H1 (cell line): ENCODE data around the gene AGT. TPM values are rescaled to one million over a fixed set of nuclear protein-coding genes. Genes with fewer than 3 reads are reported as not detected.

Experiments used
- CTCF ChIA-PET: fragments of 300-600 bp; sonication (Branson Sonifier 250); formaldehyde crosslinking; loops from one replicate; lab custom pipeline; 2021; ENCODE audit not compliant: partially characterized antibody; lab: Charles Lee
- POLR2A ChIA-PET: fragments of 300-600 bp; sonication (Branson Sonifier 250); formaldehyde crosslinking; loops from one replicate; lab custom pipeline; 2021; ENCODE audit warnings: inconsistent platforms; ENCODE audit not compliant: partially characterized antibody; lab: Charles Lee
- DNase-seq, 2 experiments: peaks; one replicate each; pipeline versions ENCODE4 v3.0.0 to v3.0.0-alpha.2; 2010 to 2022; ENCODE audit warnings: low spot score in 2 of 2, low read depth in 1 of 2, mixed read lengths in 1 of 2
- FAIRE-seq: peaks from 2 replicates; lab custom pipeline; 2011; peaks lifted over from hg19 to GRCh38; lab: Jason Lieb, UNC
- H2AFZ ChIP-seq: 2 replicates; pipeline ENCODE4 v1.8.1; 2012; ENCODE audit warnings: low read length, inconsistent platforms
- H2AK5ac ChIP-seq: 2 replicates; pipeline ENCODE4 v1.6.1; 2013; ENCODE audit warnings: low read depth, low read length
- H2BK120ac ChIP-seq: replicated peaks from 2 replicates; pipeline ENCODE3; 2013; ENCODE audit warnings: low read depth, low read length, inconsistent platforms
- H2BK12ac ChIP-seq: 2 replicates; pipeline ENCODE4 v1.6.1; 2013; ENCODE audit warnings: low read depth, low read length
- H2BK15ac ChIP-seq: 2 replicates; pipeline ENCODE4 v1.6.1; 2013; ENCODE audit warnings: low read length
- H2BK20ac ChIP-seq: 2 replicates; pipeline ENCODE4 v1.6.1; 2013; ENCODE audit warnings: low read length
- H2BK5ac ChIP-seq: 2 replicates; pipeline ENCODE4 v1.6.1; 2013; ENCODE audit warnings: low read depth, low read length
- H3K14ac ChIP-seq: 2 replicates; pipeline ENCODE4 v1.6.1; 2013; ENCODE audit warnings: inconsistent platforms; ENCODE audit not compliant: insufficient read length
- H3K18ac ChIP-seq: 2 replicates; pipeline ENCODE4 v1.6.1; 2013; ENCODE audit warnings: low read length; ENCODE audit errors: extremely low read depth
- H3K23ac ChIP-seq: 2 replicates; pipeline ENCODE4 v1.6.1; 2013; ENCODE audit warnings: inconsistent platforms; ENCODE audit not compliant: insufficient read length
- H3K23me2 ChIP-seq: 2 replicates; pipeline ENCODE4 v1.6.1; 2013; ENCODE audit warnings: low read depth, low read length
- H3K27ac ChIP-seq: 2 replicates; pipeline ENCODE4 v1.6.1; 2011; ENCODE audit warnings: low read depth, low read length, inconsistent platforms
- H3K27me3 ChIP-seq, 4 experiments: replicated peaks in 1 of 4; 1 replicate in 1 of 4; 2 replicates in 3 of 4; pipeline versions ENCODE4 v1.6.1 to v1.8.1; 2011 to 2013; ENCODE audit warnings: low read length in 3 of 4, mild to moderate bottlenecking in 3 of 4, inconsistent platforms in 2 of 4, mixed read lengths in 2 of 4, moderate library complexity in 1 of 4; ENCODE audit not compliant: control insufficient read depth in 3 of 4, insufficient read depth in 3 of 4; ENCODE audit errors: extremely low read depth in 1 of 4
- H3K36me3 ChIP-seq, 4 experiments: 2 replicates each; pipeline versions ENCODE4 v1.6.1 to v1.8.1; 2011 to 2013; ENCODE audit warnings: mild to moderate bottlenecking in 4 of 4, low read length in 3 of 4, moderate library complexity in 2 of 4, control low read depth in 1 of 4, inconsistent platforms in 1 of 4; ENCODE audit not compliant: insufficient read depth in 4 of 4, control insufficient read depth in 2 of 4
- H3K4ac ChIP-seq: replicated peaks from 2 replicates; pipeline ENCODE3; 2013; ENCODE audit warnings: low read length, low read depth, mixed read lengths, inconsistent platforms; ENCODE audit not compliant: insufficient read length
- H3K4me1 ChIP-seq, 4 experiments: replicated peaks in 1 of 4; 1 replicate in 1 of 4; 2 replicates in 3 of 4; pipeline versions ENCODE4 v1.6.1 to v1.8.1; 2011 to 2013; ENCODE audit warnings: low read length in 3 of 4, inconsistent platforms in 2 of 4, mixed read lengths in 1 of 4; ENCODE audit not compliant: insufficient read depth in 4 of 4, control insufficient read depth in 3 of 4
- H3K4me2 ChIP-seq, 2 experiments: 2 replicates each; pipeline versions ENCODE4 v1.6.1 to v1.8.1; 2011 to 2013; ENCODE audit warnings: low read depth in 2 of 2, low read length in 2 of 2, control low read depth in 1 of 2, inconsistent platforms in 1 of 2, mild to moderate bottlenecking in 1 of 2; ENCODE audit not compliant: insufficient read depth in 1 of 2
- H3K4me3 ChIP-seq, 4 experiments: fragments of 200-600, 300-600 bp in 1 of 4; sonication (generic), shearing (Covaris generic), sonication (Bioruptor Twin) in 1 of 4; 2 replicates each; pipeline versions ENCODE4 v1.5.1 to v1.8.1; 2011 to 2016; ENCODE audit warnings: low read length in 4 of 4, low read depth in 3 of 4, control low read depth in 2 of 4, inconsistent platforms in 2 of 4, mild to moderate bottlenecking in 2 of 4, mixed read lengths in 1 of 4, moderate library complexity in 1 of 4; ENCODE audit not compliant: insufficient read depth in 2 of 4; ENCODE audit errors: extremely low read depth in 1 of 4
- H3K56ac ChIP-seq: replicated peaks from 2 replicates; pipeline ENCODE3; 2013; ENCODE audit warnings: low read depth, mild to moderate bottlenecking, mixed read lengths, low read length, inconsistent platforms; ENCODE audit not compliant: insufficient read length
- H3K79me1 ChIP-seq: 2 replicates; pipeline ENCODE4 v1.6.1; 2013; ENCODE audit warnings: low read depth, low read length, control low read depth
- H3K79me2 ChIP-seq, 2 experiments: 2 replicates each; pipeline versions ENCODE4 v1.6.1 to v1.8.1; 2012 to 2013; ENCODE audit warnings: low read length in 2 of 2, mild to moderate bottlenecking in 2 of 2, inconsistent platforms in 1 of 2; ENCODE audit not compliant: insufficient read depth in 2 of 2, control insufficient read depth in 1 of 2
- H3K9ac ChIP-seq, 4 experiments: replicated peaks in 1 of 4; 1 replicate in 1 of 4; 2 replicates in 3 of 4; pipeline versions ENCODE4 v1.6.1 to v1.8.1; 2011 to 2013; ENCODE audit warnings: low read depth in 3 of 4, low read length in 3 of 4, control low read depth in 2 of 4, mild to moderate bottlenecking in 2 of 4, moderate library complexity in 2 of 4, inconsistent platforms in 1 of 4; ENCODE audit errors: extremely low read depth in 1 of 4
- H3K9me3 ChIP-seq, 2 experiments: 2 replicates each; pipeline versions ENCODE4 v1.6.1 to v1.8.1; 2012 to 2013; ENCODE audit warnings: mild to moderate bottlenecking in 2 of 2, moderate library complexity in 2 of 2, control low read depth in 1 of 2, inconsistent platforms in 1 of 2, low read depth in 1 of 2, low read length in 1 of 2, mixed read lengths in 1 of 2; ENCODE audit not compliant: insufficient read depth in 2 of 2
- H4K20me1 ChIP-seq, 2 experiments: replicated peaks in 1 of 2; 2 replicates each; pipeline versions ENCODE3 to v1.8.1; 2011 to 2013; ENCODE audit warnings: inconsistent platforms in 2 of 2, low read length in 2 of 2, mild to moderate bottlenecking in 1 of 2; ENCODE audit not compliant: insufficient read depth in 2 of 2, control insufficient read depth in 1 of 2
- H4K5ac ChIP-seq: 2 replicates; pipeline ENCODE4 v1.6.1; 2013; ENCODE audit warnings: low read length, low read depth, mixed read lengths, inconsistent platforms; ENCODE audit not compliant: insufficient read length
- H4K8ac ChIP-seq: 2 replicates; pipeline ENCODE4 v1.8.0; 2013; ENCODE audit warnings: mild to moderate bottlenecking, moderate library complexity, low read length, inconsistent platforms; ENCODE audit not compliant: insufficient read depth; ENCODE audit errors: extremely low read depth
- H4K91ac ChIP-seq: replicated peaks from 2 replicates; pipeline ENCODE3; 2013; ENCODE audit warnings: low read length, mixed read lengths, inconsistent platforms; ENCODE audit not compliant: insufficient read length
- ATF2 ChIP-seq: IDR thresholded peaks from 2 replicates; pipeline ENCODE4 v1.6.1; 2012; ENCODE audit warnings: low read length, inconsistent platforms
- BCL11A ChIP-seq, 2 experiments: IDR thresholded peaks; one replicate each; pipeline ENCODE4 v1.6.1; 2011; ENCODE audit warnings: low read depth in 2 of 2, low read length in 2 of 2, mild to moderate bottlenecking in 2 of 2
- EZH2 ChIP-seq: fragments of 200-600 bp; sonication (generic); IDR thresholded peaks from 2 replicates; pipeline ENCODE4 v1.7.1; 2012; ENCODE audit warnings: low read depth, mild to moderate bottlenecking, moderate library complexity, low read length, inconsistent platforms; ENCODE audit not compliant: severe bottlenecking
- JUND ChIP-seq: IDR thresholded peaks from 2 replicates; pipeline ENCODE4 v1.6.1; 2011; ENCODE audit warnings: mild to moderate bottlenecking, improper control_type of control experiment, low read length
- KDM1A ChIP-seq: fragments of 200-600, 300-600 bp; sonication (generic); IDR thresholded peaks from 2 replicates; pipeline ENCODE4 v1.7.1; 2016; ENCODE audit warnings: mild to moderate bottlenecking, low read length, borderline replicate concordance
- POU5F1 ChIP-seq: IDR thresholded peaks from 2 replicates; pipeline ENCODE4 v1.6.1; 2011; ENCODE audit warnings: low read depth, mild to moderate bottlenecking, low read length, moderate library complexity
- RFX5 ChIP-seq: IDR thresholded peaks from 2 replicates; pipeline ENCODE4 v1.6.1; 2011; ENCODE audit warnings: low read depth, low read length, improper control_type of control experiment, borderline replicate concordance
- RNF2 ChIP-seq: fragments of 200-900, 300-1000 bp; sonication (generic); IDR thresholded peaks from 2 replicates; pipeline ENCODE4 v1.7.1; 2016; ENCODE audit warnings: borderline replicate concordance, low read depth, mild to moderate bottlenecking, antibody characterized with exemption, low read length; ENCODE audit not compliant: poor library complexity, severe bottlenecking; ENCODE audit errors: missing control alignments
- SIN3A ChIP-seq, 2 experiments: IDR thresholded peaks in 1 of 2; conservative IDR thresholded peaks in 1 of 2; 2 replicates each; pipeline ENCODE4 v1.6.1; 2011 to 2012; ENCODE audit warnings: low read length in 2 of 2, improper control_type of control experiment in 1 of 2, low read depth in 1 of 2, mild to moderate bottlenecking in 1 of 2
- SIX5 ChIP-seq: IDR thresholded peaks from 2 replicates; pipeline ENCODE4 v1.6.1; 2011; ENCODE audit warnings: mild to moderate bottlenecking, low read depth, low read length
- TBP ChIP-seq: IDR thresholded peaks from 2 replicates; pipeline ENCODE4 v1.6.1; 2011; ENCODE audit warnings: low read depth, low read length, improper control_type of control experiment
- ZNF274 ChIP-seq: IDR thresholded peaks from 2 replicates; pipeline ENCODE4 v1.7.0; 2012; ENCODE audit warnings: low read length, borderline replicate concordance; ENCODE audit errors: extremely low read depth
- WGBS, 2 experiments: shearing (Covaris generic) in 1 of 2; methylation state at CpG; one replicate each; pipeline versions ENCODE4 v1.1.6 to v1.1.7; 2013 to 2015; ENCODE audit warnings: low lambda C conversion rate in 2 of 2, mixed read lengths in 2 of 2, inconsistent platforms in 1 of 2, low coverage in 1 of 2, missing lambda C conversion rate in 1 of 2; ENCODE audit not compliant: insufficient replicate concordance in 2 of 2, insufficient coverage in 1 of 2, insufficient read length in 1 of 2; ENCODE audit errors: extremely low coverage in 1 of 2, missing lambda C conversion rate in 1 of 2; 5-methylcytosine and 5-hydroxymethylcytosine counted together
- polyA plus RNA-seq, 7 experiments: library from polyadenylated mRNA; depleted of rRNA in 3 of 7; stranded (reverse) in 5 of 7; unstranded in 2 of 7; fragments of >200 nt in 5 of 7; fragments of 200-250 nt in 2 of 7; gene quantifications; 1 replicate in 5 of 7; 2 replicates in 1 of 7; 4 replicates in 1 of 7; pipeline versions ENCODE4 v1.2.1 to v1.2.3, GENCODE V29; 2011 to 2013; ENCODE audit warnings: missing spikeins in 2 of 7, mixed read lengths in 2 of 7
- total RNA-seq: library from RNA; stranded (reverse); fragmentation: NEBNext Ultra II Directional; extraction: Animal tissue kit (Norgen Biotek cat#: 25700); gene quantifications from 2 replicates; pipeline ENCODE4 v1.2.1, GENCODE V29; 2021

AGT gene
- total and polyA plus RNA-seq, 2 of the 8 experiments (the other 6 are each of a cell fraction or from before 2014, with no cell fraction given), result 0.20 TPM; not detected in 1

GRCh38 chr1:230682274-230682673 is 31.6 kb downstream of the AGT start:
- CTCF ChIA-PET, result interaction anchor here (0.9 to 1.3 kb wide), 3 partner anchors 15 to 90 kb away, joined by 3 to 4 read pairs (median 4); no protein-coding TSS in a partner anchor
- POLR2A ChIA-PET, result no interaction called here
- H4K20me1 ChIP-seq, result peaks cover 0 to 4% of the 10 kb centered on the region in 2 experiments
- TF ChIP-seq KDM1A (no peak), ZNF274 (no peak), EZH2 (no peak), TBP (no peak), SIX5 (no peak), BCL11A (IDR thresholded peaks at IDR 0.05; ENCODE audit: low read depth in 2 of 2, low read length in 2 of 2) (no peak), RFX5 (no peak), SIN3A (conservative IDR thresholded peaks at IDR 0.05 in 1 of 2, IDR thresholded peaks at IDR 0.05 in 1 of 2; ENCODE audit: low read depth in 1 of 2, low read length in 2 of 2) (no peak), ATF2 (no peak), JUND (no peak), POU5F1 (no peak), RNF2 (no peak)

More at GRCh38 chr1:230682274-230682673, 31.6 kb downstream of the AGT start:
- H3K9ac ChIP-seq, result no peak overlapping the region
- H2BK12ac ChIP-seq, result no peak overlapping the region
- H2AK5ac ChIP-seq, result no peak overlapping the region
- H3K79me2 ChIP-seq, result no peaks in the 10 kb centered on the region
- no peak overlapping the region for H3K56ac ChIP-seq
- no peaks in the 10 kb centered on the region for H3K4me1 ChIP-seq
- peaks cover 21 to 76% (median 58%) of the 10 kb centered on the region in 4 experiments for H3K36me3 ChIP-seq
- no peak overlapping the region for H4K8ac ChIP-seq
- H2BK5ac ChIP-seq, result no peak overlapping the region
- 56% methylated on average over 3 of the region's 3 CpGs; no CpG with 5 or more reads in 1 of the 2 experiments for WGBS, 2 experiments
- H3K23ac ChIP-seq, result no peak overlapping the region
- H4K5ac ChIP-seq, result no peak overlapping the region
- no peak overlapping the region for H3K4me2 ChIP-seq
- H3K4me3 ChIP-seq, result no peak overlapping the region
- H2BK120ac ChIP-seq, result no peak overlapping the region
- no peak overlapping the region for H3K4ac ChIP-seq
- no peak overlapping the region for H2AFZ ChIP-seq
- no peak overlapping the region for H2BK20ac ChIP-seq
- H4K91ac ChIP-seq, result no peak overlapping the region
- H3K9me3 ChIP-seq, result no peaks in the 10 kb centered on the region
- FAIRE-seq (no peak), DNase-seq (no peak)
- H3K27me3 ChIP-seq, result no peaks in the 10 kb centered on the region
- H3K18ac ChIP-seq, result no peak overlapping the region
- no peak overlapping the region for H3K27ac ChIP-seq
- H3K14ac ChIP-seq, result no peak overlapping the region
- no peaks in the 10 kb centered on the region for H3K79me1 ChIP-seq
- no peaks in the 10 kb centered on the region for H3K23me2 ChIP-seq
- no peak overlapping the region for H2BK15ac ChIP-seq
